Adrenal gland (tissue), 12 donors: ENCODE data around the gene FAM110D. TPM values are rescaled to one million over a fixed set of nuclear protein-coding genes. Genes with fewer than 3 reads are reported as not detected.

Experiments
- DNase-seq, 7 donors: peaks; one replicate each; pipeline ENCODE4 v3.0.0-alpha.2; 2019 to 2020
- H3K27ac ChIP-seq, 5 donors: fragments of 200-600 bp; sonication (generic) in 4 of 5; 1 replicate in 3 of 5; 2 replicates in 2 of 5; pipeline versions ENCODE4 v1.5.1 to v1.8.0; 2016 to 2020; ENCODE audit warnings: mild to moderate bottlenecking in 1 of 5
- H3K27me3 ChIP-seq: fragments of 200-600 bp; 2 replicates; pipeline ENCODE4 v1.8.0; 2021
- H3K36me3 ChIP-seq, 2 donors: fragments of 200-600 bp; replicated peaks in 1 of 2; 1 replicate in 1 of 2; 2 replicates in 1 of 2; pipeline versions ENCODE4 v1.5.1 to v1.8.0; 2018 to 2022
- H3K4me1 ChIP-seq, 2 donors: fragments of 200-600 bp; replicated peaks in 1 of 2; 1 replicate in 1 of 2; 2 replicates in 1 of 2; pipeline versions ENCODE4 v1.5.1 to v1.8.0; 2018 to 2021
- H3K4me3 ChIP-seq, 4 donors: fragments of 200-600 bp; sonication (generic) in 3 of 4; one replicate each; pipeline ENCODE4 v1.5.1; 2016 to 2018
- H3K9me3 ChIP-seq, 3 donors: fragments of 200-600 bp; sonication (generic) in 1 of 3; replicated peaks in 1 of 3; 1 replicate in 2 of 3; 2 replicates in 1 of 3; pipeline versions ENCODE4 v1.5.1 to v1.8.0; 2016 to 2021
- CTCF ChIP-seq, 6 experiments: fragments of 450-650 bp in 4 of 6; fragments of 200-600 bp in 2 of 6; sonication (generic) in 1 of 6; IDR thresholded peaks; 1 replicate in 5 of 6; 2 replicates in 1 of 6; pipeline versions ENCODE4 v1.5.1 to v1.8.0; 2016 to 2021; ENCODE audit warnings: antibody characterized with exemption in 6 of 6, mild to moderate bottlenecking in 2 of 6, moderate library complexity in 1 of 6
- POLR2A ChIP-seq, 2 donors: fragments of 450-650 bp; IDR thresholded peaks; one replicate each; pipeline ENCODE4 v1.6.1; 2017; ENCODE audit warnings: antibody characterized with exemption in 2 of 2, mild to moderate bottlenecking in 2 of 2, moderate library complexity in 1 of 2
- WGBS, 4 donors: extraction: QIAGEN DNeasy Blood & Tissue Kit in 2 of 4; methylation state at CpG; one replicate each; pipeline versions ENCODE4 v1.1.5 to v1.1.7; 2013 to 2017; 5-methylcytosine and 5-hydroxymethylcytosine counted together
- intact Hi-C, 2 donors: fragments of 100-400 bp; cut with DNase I; formaldehyde crosslinking; loops; one replicate each; pipeline versions ENCODE4 v1.14.1 to v1.15.0; 2022 to 2023
- polyA plus RNA-seq, 3 donors: library from polyadenylated mRNA; stranded (reverse); fragments of 200-250 nt in 2 of 3; fragments of 350-450 nt in 1 of 3; fragmentation: Illumina TruSeq in 1 of 3; extraction: RNeasy Lipid Tissue Mini Kit (QIAGEN cat#74804) in 1 of 3; gene quantifications; one replicate each; pipeline ENCODE4 v1.2.3, GENCODE V29; 2013 to 2014
- total RNA-seq, 9 donors: library from RNA; depleted of rRNA in 4 of 9; stranded (reverse); fragments of >200 nt in 4 of 9; fragments of 120-200 nt in 1 of 9; fragmentation: NEBNext Ultra II Directional in 1 of 9; extraction: Animal tissue kit (Norgen Biotek cat#: 25700) in 1 of 9; gene quantifications; one replicate each; pipeline versions ENCODE4 v1.1.0 to v1.2.4, GENCODE V29; 2013 to 2023
- donor health status: healthy with polysubstance abuse.
- donor health status: Bipolar disorder and iron deficiency.
- donor health status: DM: yes; HTN: yes; CAD: no.
- donor health status: DM: no; HTN: no; CAD: no.
- donor health status: DM: no; HTN: no; CAD: no.
- donor health status: DM: yes; HTN: yes; CAD: no.

FAM110D gene
- total and polyA plus RNA-seq, 12 donors, result 0.46 to 6.2 (median 2.2) TPM

GRCh38 chr1:26159743-26160039, 812 bp downstream of the FAM110D start:
- 45 to 62% (median 56%) methylated on average over 4 of the region's 4 CpGs for WGBS, 4 donors
- H3K27me3 ChIP-seq, result peaks cover 21% of the 10 kb centered on the region

GRCh38 chr1:26160527-26161414, 1.9 kb downstream of the FAM110D start:
- Histone ChIP-seq H3K9me3 (no peaks in the 10 kb centered on the region), H3K4me1 (peaks cover 10 to 15% of the 10 kb centered on the region in 2 donors), H3K27ac (peak overlapping the region in 1 of 5 donors; percentile 14), H3K27me3 (peaks cover 21% of the 10 kb centered on the region), H3K4me3 (peak overlapping the region in 1 of 4 donors; percentile 61), H3K36me3 (no peaks in the 10 kb centered on the region)
- WGBS, 4 donors, result 54 to 78% (median 65%) methylated on average over 7 to 18 of the region's 18 CpGs
- TF ChIP-seq POLR2A (IDR thresholded peaks at IDR 0.05), result no peak
- no peak for TF ChIP-seq CTCF (IDR thresholded peaks at IDR 0.05)
- intact Hi-C loops, result loop anchor here in 1 of 2 donors (10.0 kb wide), 1 partner anchor 126 kb away; no protein-coding TSS in a partner anchor
- no peak for DNase-seq

More at GRCh38 chr1:26159743-26160039, 812 bp downstream of the FAM110D start:
- no peak for TF ChIP-seq POLR2A (IDR thresholded peaks at IDR 0.05)
- no peak for TF ChIP-seq CTCF (IDR thresholded peaks at IDR 0.05)
- peaks cover 10 to 15% of the 10 kb centered on the region in 2 donors for H3K4me1 ChIP-seq
- H3K36me3 ChIP-seq, result no peaks in the 10 kb centered on the region
- no peaks in the 10 kb centered on the region for H3K9me3 ChIP-seq
- no peak for DNase-seq
- H3K27ac ChIP-seq, result no peak overlapping the region
- peak overlapping the region in 1 of 4 donors; percentile 15 for H3K4me3 ChIP-seq
- intact Hi-C loops, result loop anchor here in 1 of 2 donors (10.0 kb wide), 1 partner anchor 125 kb away; no protein-coding TSS in a partner anchor

GRCh38 chr1:26161415-26162219, 2.7 kb downstream of the FAM110D start:
- Histone ChIP-seq H3K4me1 (peaks cover 10 to 15% of the 10 kb centered on the region in 2 donors), H3K27ac (peak overlapping the region in 2 of 5 donors; percentile 14 to 52), H3K9me3 (no peaks in the 10 kb centered on the region), H3K36me3 (no peaks in the 10 kb centered on the region), H3K27me3 (peaks cover 12% of the 10 kb centered on the region), H3K4me3 (peak overlapping the region in 2 of 4 donors; percentile 29 to 61)
- peak in 3 of 6 experiments; percentile 11 to 29 (median 18) for TF ChIP-seq CTCF (IDR thresholded peaks at IDR 0.05)
- no peak for TF ChIP-seq POLR2A (IDR thresholded peaks at IDR 0.05)
- DNase-seq, result peak in 5 of 7 donors; percentile 35 to 59 (median 48)
- intact Hi-C loops, result loop anchor here in 1 of 2 donors (10.0 kb wide), 1 partner anchor 127 kb away; no protein-coding TSS in a partner anchor
- 2 to 15% (median 4%) methylated on average over 12 to 98 of the region's 98 CpGs for WGBS, 4 donors
